Erythroblast (primary cell): ENCODE measurements around the gene FANCI.

Source experiments
- DNase-seq, 2 experiments: peaks; one replicate each; lab custom pipeline; 2025; lab: John Stamatoyannopoulos, UW
- GATA1 ChIP-seq: IDR thresholded peaks from 2 replicates; pipeline ENCODE4 v1.6.1; 2011; ENCODE audit warnings: low read depth, mild to moderate bottlenecking, control low read depth, low read length, moderate library complexity
- POLR2A ChIP-seq: IDR thresholded peaks from 2 replicates; pipeline ENCODE4 v1.6.1; 2011; ENCODE audit warnings: mild to moderate bottlenecking, low read length

The FANCI gene

GRCh38 chr15:89341316-89342005, 97.7 kb downstream of the FANCI start:
- no peak for DNase-seq
- TF ChIP-seq POLR2A, result no peak
- no peak for TF ChIP-seq GATA1

GRCh38 chr15:89342840-89343239, 99.1 kb downstream of the FANCI start:
- no peak for DNase-seq
- TF ChIP-seq POLR2A, result no peak
- no peak for TF ChIP-seq GATA1

DNA sequence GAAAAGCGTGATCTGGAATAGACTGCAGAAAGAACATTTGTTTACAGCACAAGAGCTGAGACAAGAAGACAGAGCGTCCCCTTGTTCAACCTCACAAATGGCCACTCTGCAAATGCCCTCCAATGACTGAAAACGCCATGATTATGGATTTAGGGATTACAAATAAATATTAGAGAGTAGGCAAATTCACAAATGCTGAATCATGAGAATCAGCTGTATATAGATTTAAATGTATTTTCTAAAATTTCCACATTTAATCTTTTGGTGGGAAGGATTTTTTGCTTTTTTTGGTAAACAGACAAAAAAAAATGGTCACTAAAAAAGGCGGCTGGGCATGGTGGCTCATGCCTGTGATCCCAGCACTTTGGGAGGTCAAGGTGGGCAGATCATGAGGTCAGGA, 101.5 kb downstream of the FANCI start:
- no peak for TF ChIP-seq GATA1
- DNase-seq, result no peak

- no peak for DNase-seq
- TF ChIP-seq GATA1 (no peak), POLR2A (no peak)
Observed at GRCh38 chr15:89346516-89347231, 102.9 kb downstream of the FANCI start.

DNA sequence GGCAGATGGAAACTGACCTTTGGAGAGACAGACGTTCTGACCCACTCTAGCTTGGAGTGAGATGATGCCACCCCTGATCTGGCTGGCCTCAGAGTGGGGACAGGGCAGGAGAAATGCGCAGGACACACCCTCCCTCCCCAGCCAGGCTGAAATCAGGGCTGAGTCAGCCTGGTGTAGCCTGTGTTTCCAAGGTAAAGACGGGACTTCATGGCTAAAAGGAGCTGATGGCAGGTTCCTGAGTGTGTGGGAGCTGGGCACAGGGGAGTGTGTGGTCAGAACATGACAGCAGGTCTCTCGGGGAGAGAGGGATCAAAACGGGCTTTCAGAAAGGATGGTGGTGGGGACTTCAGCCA, 105.4 kb downstream of the FANCI start:
- DNase-seq, result no peak
- TF ChIP-seq POLR2A, result no peak
- no peak for TF ChIP-seq GATA1

DNA sequence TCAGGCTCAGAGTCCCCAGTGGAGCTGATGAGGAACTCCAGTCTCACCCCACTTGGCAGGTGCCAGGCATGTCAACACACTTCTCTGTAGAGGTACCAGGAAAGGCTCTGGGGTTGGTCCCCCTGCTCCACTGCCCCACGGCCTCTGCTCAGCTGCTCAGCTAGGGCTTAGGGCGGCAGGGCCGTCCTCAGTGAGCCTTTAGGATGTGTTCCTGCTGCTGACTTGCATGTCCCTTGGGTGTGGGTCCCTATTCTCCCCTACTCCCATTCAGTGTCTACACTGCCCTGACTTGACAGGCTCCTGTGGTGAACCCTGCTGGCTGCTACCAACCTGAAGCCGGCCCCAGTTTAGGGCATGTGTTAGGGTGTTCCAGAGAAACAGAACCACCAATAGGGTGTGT, 108.7 kb downstream of the FANCI start:
- TF ChIP-seq GATA1 (no peak), POLR2A (no peak)

GRCh38 chr15:89353991-89354390, 110.2 kb downstream of the FANCI start:
- TF ChIP-seq GATA1 (no peak), POLR2A (no peak)
- no peak for DNase-seq

More for the DNA sequence above, 108.7 kb downstream of the FANCI start:
- no peak for DNase-seq

GRCh38 chr15:89356634-89357298, 113.0 kb downstream of the FANCI start:
- TF ChIP-seq GATA1 (no peak), POLR2A (no peak)
- peak in 1 of 2 experiments; percentile 9 for DNase-seq

- no peak for DNase-seq
- TF ChIP-seq GATA1 (no peak), POLR2A (no peak)
Observed at GRCh38 chr15:89358435-89358754, 114.6 kb downstream of the FANCI start.

- no peak for TF ChIP-seq POLR2A
- no peak for TF ChIP-seq GATA1
- DNase-seq, result peak; percentile 86 to 93
Observed at GRCh38 chr15:89358755-89359439, 115.1 kb downstream of the FANCI start.

- DNase-seq, result no peak
- TF ChIP-seq POLR2A (no peak), GATA1 (no peak)
Observed at GRCh38 chr15:89359471-89360293, 115.9 kb downstream of the FANCI start.

- TF ChIP-seq GATA1, result no peak
- TF ChIP-seq POLR2A, result no peak
- no peak for DNase-seq
Observed at GRCh38 chr15:89360294-89360971, 116.7 kb downstream of the FANCI start.
